Fibroblast of lung (primary cell): ENCODE measurements around the gene PRR16.

Experiments used
- CTCF ChIP-seq, 2 donors: IDR thresholded peaks in 1 of 2; conservative IDR thresholded peaks in 1 of 2; 1 replicate in 1 of 2; 2 replicates in 1 of 2; pipeline ENCODE4 v1.5.1; 2011 to 2012; ENCODE audit warnings: low read length in 2 of 2, control low read depth in 1 of 2, inconsistent platforms in 1 of 2, low read depth in 1 of 2, mild to moderate bottlenecking in 1 of 2
- EZH2 ChIP-seq: IDR thresholded peaks from 2 replicates; pipeline ENCODE4 v1.5.1; 2012; ENCODE audit warnings: low read length, control low read depth, mild to moderate bottlenecking; ENCODE audit errors: missing control alignments

- TF ChIP-seq CTCF (conservative IDR thresholded peaks at IDR 0.05 in 1 of 2, IDR thresholded peaks at IDR 0.05 in 1 of 2; ENCODE audit: low read depth in 1 of 2, low read length in 2 of 2), result no peak
- no peak for TF ChIP-seq EZH2
These were observed 103.0 kb downstream of the PRR16 start for GRCh38 chr5:120567066-120567465.
